ENCODE data around the gene TMTC1. TPM values are rescaled to one million over a fixed set of nuclear protein-coding genes. Genes with fewer than 3 reads are reported as not detected.

TMTC1 gene
- total RNA-seq, 2 experiments from 2014 or later: not detected

DNA sequence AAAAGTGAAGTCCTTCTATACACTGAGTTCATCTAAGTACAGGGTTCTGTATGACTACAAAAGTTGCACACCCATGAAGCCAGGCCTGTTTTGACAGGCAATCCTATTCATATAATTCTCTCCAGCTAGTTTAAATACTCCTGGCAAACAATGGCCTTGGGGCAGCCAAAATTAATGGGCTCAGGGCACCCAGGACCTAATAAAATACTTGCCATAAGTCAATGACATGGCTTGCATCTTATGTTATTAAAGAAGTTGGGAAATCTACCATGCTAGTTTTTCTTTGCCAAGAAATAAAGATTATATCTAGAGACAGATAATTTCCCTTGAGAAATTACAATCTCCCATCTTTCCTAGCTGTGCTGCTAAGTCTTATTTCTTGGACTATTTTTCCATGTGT lies 11.1 kb upstream of the TMTC1 start:
- DNase-seq: no peak
- Mint-ChIP-seq H3K27me3 (no peaks in the 10 kb centered on the region), H3K4me3 (no peak overlapping the region), H3K27ac (no peak overlapping the region), H3K9me3 (peaks cover 7% of the 10 kb centered on the region), H3K36me3 (ENCODE audit: low read depth) (no peaks in the 10 kb centered on the region), H3K4me1 (ENCODE audit: low read depth) (no peaks in the 10 kb centered on the region)
- Histone ChIP-seq H3K36me3 (ENCODE audit: insufficient read depth, low read length) (no peaks in the 10 kb centered on the region), H3K9me3 (ENCODE audit: control insufficient read depth in 1 of 2, insufficient read depth in 1 of 2, low read length in 2 of 2) (peaks cover 0 to 3% of the 10 kb centered on the region in 2 experiments), H3K27me3 (ENCODE audit: control insufficient read depth in 1 of 2, insufficient read depth in 2 of 2, low read length in 2 of 2) (no peaks in the 10 kb centered on the region), H3K4me1 (ENCODE audit: insufficient read depth, low read length) (no peaks in the 10 kb centered on the region), H3K27ac (ENCODE audit: low read depth in 1 of 2, low read length in 2 of 2) (no peak overlapping the region), H3K4me3 (ENCODE audit: low read length) (no peak overlapping the region)
- ChIA-PET POLR2A (no interaction called here), CTCF (no interaction called here)
- intact Hi-C loops (cut with DNase I, micrococcal nuclease): no loop called here
- TF ChIP-seq, protein P1, sequence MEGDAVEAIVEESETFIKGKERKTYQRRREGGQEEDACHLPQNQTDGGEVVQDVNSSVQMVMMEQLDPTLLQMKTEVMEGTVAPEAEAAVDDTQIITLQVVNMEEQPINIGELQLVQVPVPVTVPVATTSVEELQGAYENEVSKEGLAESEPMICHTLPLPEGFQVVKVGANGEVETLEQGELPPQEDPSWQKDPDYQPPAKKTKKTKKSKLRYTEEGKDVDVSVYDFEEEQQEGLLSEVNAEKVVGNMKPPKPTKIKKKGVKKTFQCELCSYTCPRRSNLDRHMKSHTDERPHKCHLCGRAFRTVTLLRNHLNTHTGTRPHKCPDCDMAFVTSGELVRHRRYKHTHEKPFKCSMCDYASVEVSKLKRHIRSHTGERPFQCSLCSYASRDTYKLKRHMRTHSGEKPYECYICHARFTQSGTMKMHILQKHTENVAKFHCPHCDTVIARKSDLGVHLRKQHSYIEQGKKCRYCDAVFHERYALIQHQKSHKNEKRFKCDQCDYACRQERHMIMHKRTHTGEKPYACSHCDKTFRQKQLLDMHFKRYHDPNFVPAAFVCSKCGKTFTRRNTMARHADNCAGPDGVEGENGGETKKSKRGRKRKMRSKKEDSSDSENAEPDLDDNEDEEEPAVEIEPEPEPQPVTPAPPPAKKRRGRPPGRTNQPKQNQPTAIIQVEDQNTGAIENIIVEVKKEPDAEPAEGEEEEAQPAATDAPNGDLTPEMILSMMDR (IDR thresholded peaks at IDR 0.05): no peak
- no peak for ATAC-seq (ENCODE audit: poor library complexity)

DNA sequence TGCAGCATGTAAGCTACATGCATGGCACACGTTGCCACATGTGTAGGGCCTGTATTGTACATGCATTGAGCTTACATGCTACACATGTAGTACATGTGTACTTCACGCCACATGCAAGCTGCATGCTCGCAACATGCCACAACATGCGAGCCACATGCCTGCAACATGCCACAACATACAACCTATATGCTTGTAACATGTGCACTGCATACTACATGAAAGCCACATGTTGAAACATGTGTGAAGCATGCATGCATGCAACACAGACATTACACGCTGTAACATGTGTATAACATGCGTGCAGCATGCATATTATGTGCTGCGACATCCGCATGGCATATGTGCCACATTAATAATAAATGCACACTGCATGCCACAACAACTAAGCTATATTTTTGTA lies 9.1 kb upstream of the TMTC1 start:
- ATAC-seq (ENCODE audit: poor library complexity) (no peak), DNase-seq (no peak)
- TF ChIP-seq, protein P1 (IDR thresholded peaks at IDR 0.05): no peak
- Mint-ChIP-seq H3K36me3 (ENCODE audit: low read depth) (no peaks in the 10 kb centered on the region), H3K4me1 (ENCODE audit: low read depth) (no peaks in the 10 kb centered on the region), H3K9me3 (peaks cover 2% of the 10 kb centered on the region), H3K27ac (no peak overlapping the region), H3K27me3 (no peaks in the 10 kb centered on the region), H3K4me3 (no peak overlapping the region)
- H3K4me3 ChIP-seq (ENCODE audit: low read length): no peak overlapping the region
- H3K9me3 ChIP-seq (ENCODE audit: control insufficient read depth in 1 of 2, insufficient read depth in 1 of 2, low read length in 2 of 2): peaks cover 0 to 6% of the 10 kb centered on the region in 2 experiments
- H3K36me3 ChIP-seq (ENCODE audit: insufficient read depth, low read length): no peaks in the 10 kb centered on the region
- H3K27me3 ChIP-seq (ENCODE audit: control insufficient read depth in 1 of 2, insufficient read depth in 2 of 2, low read length in 2 of 2): no peaks in the 10 kb centered on the region
- intact Hi-C loops (cut with DNase I, micrococcal nuclease): no loop called here
- CTCF ChIA-PET: no interaction called here
- H3K4me1 ChIP-seq (ENCODE audit: insufficient read depth, low read length): no peaks in the 10 kb centered on the region
- no peak overlapping the region for H3K27ac ChIP-seq (ENCODE audit: low read depth in 1 of 2, low read length in 2 of 2)
- POLR2A ChIA-PET: no interaction called here

DNA sequence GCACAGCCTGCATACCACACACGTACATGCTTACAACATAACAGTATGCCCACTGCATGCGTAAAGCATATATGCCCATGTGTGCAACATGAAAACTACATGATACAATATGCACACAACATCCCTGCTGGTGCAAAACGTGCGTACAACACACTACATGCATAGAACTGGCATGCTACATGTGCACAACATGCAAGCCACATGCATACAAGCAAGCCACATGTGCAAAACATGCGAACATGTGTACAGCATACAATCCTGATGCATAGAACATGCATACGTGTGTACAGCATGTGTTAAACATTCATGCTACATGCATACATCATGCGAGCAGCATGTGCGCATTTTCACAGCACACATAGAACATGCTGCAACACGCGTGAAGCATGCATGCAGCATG lies 8.4 kb upstream of the TMTC1 start:
- intact Hi-C loops (cut with DNase I, micrococcal nuclease): no loop called here
- Mint-ChIP-seq H3K36me3 (ENCODE audit: low read depth) (no peaks in the 10 kb centered on the region), H3K27me3 (no peaks in the 10 kb centered on the region), H3K4me3 (no peak overlapping the region), H3K27ac (no peak overlapping the region), H3K9me3 (peaks cover 2% of the 10 kb centered on the region), H3K4me1 (ENCODE audit: low read depth) (no peaks in the 10 kb centered on the region)
- DNase-seq: no peak
- no peaks in the 10 kb centered on the region for H3K4me1 ChIP-seq (ENCODE audit: insufficient read depth, low read length)
- ATAC-seq (ENCODE audit: poor library complexity): no peak
- POLR2A ChIA-PET: no interaction called here
- CTCF ChIA-PET: no interaction called here
- H3K9me3 ChIP-seq (ENCODE audit: control insufficient read depth in 1 of 2, insufficient read depth in 1 of 2, low read length in 2 of 2): peaks cover 0 to 6% of the 10 kb centered on the region in 2 experiments
- H3K36me3 ChIP-seq (ENCODE audit: insufficient read depth, low read length): no peaks in the 10 kb centered on the region
- no peaks in the 10 kb centered on the region for H3K27me3 ChIP-seq (ENCODE audit: control insufficient read depth in 1 of 2, insufficient read depth in 2 of 2, low read length in 2 of 2)
- no peak overlapping the region for H3K27ac ChIP-seq (ENCODE audit: low read depth in 1 of 2, low read length in 2 of 2)
- H3K4me3 ChIP-seq (ENCODE audit: low read length): no peak overlapping the region
- TF ChIP-seq, protein P1 (IDR thresholded peaks at IDR 0.05): no peak

Data from CD4-positive, alpha-beta T cell (primary cell).